Stimulated activated CD8-positive, alpha-beta memory T cell treated with anti-CD3 and anti-CD28 coated beads, Interleukin-12 subunit alpha, Interleukin-12 subunit beta, amount 100 ng/mL, for 4 hours (primary cell): ENCODE results near the gene TCF3.
"Not testable (repeated sequence)": the region's sequence is repeated elsewhere in the genome, so short reads cannot be mapped to it uniquely, and the experiment has no call there.

Experiments used
- DNase-seq: peaks from one replicate; pipeline ENCODE4 v3.0.0-alpha.2; 2020; ENCODE audit warnings: low read depth

The TCF3 gene

GRCh38 chr19:1652471-1653299, at the start of gene TCF3:
Gene TCF3 (minus strand): TSS chr19:1652615. CDS start chr19:1650248, 2,367 bp downstream.
- peak; percentile 98 for DNase-seq

GRCh38 chr19:1700733-1701663, 48.6 kb upstream of the TCF3 start:
- no peak for DNase-seq

DNA sequence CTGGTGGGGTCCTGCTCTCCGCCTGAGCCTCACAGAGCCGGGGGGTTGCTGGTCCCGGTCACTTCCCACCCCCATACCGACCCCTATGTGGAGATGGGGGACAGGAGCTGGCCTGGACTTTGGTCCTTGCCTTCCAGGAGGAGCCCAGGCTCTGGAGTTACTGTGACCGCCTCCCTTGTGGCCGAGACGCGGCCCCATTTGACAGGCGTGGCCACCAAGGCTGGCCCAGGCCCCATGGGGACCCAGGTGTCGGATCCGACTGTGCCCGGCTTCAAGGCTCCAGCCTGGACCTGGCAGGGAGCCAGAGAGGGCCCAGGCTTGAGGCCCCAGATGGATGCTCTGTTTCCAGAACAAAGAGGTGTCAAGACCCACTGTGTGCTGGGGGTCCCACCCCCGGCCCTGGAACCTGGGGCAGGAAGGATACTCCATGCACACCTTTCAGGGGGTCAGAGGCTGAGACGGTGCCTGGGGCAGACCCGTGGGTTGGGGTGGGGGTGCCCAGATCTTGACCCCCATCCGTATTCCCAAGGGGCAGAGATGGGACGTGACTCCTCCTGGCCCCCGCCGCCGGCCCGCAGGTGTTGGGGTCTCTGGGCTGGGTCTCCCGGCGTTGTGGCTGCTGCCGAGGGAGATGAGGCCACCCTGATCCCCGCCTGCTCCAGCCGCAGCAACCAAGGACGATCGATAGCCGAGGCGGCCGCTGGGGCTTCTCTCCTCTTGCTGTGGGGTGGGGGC, 47.8 kb upstream of the TCF3 start:
- DNase-seq: no peak

DNA sequence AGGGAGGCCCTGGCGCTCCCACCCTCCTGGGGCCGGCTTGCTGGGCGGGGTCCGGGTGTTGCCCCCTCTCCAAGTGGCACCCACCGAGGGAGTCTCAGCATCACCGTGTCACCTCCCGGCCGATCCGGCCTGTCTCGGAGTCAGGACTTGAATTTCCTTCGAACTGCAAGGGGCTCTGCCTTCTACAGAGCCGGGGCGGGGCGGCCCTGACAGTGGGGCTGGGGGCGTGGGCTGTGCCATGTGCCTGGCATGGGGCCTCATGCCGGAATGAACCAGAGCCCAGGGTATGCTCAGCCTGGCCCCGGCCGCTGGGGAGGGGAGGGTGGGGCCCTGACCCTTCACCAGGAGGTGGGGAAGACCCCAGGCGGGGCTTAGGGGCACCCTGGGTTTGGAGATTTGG, 47.0 kb upstream of the TCF3 start:
- no peak for DNase-seq

GRCh38 chr19:1698636-1699035, 46.2 kb upstream of the TCF3 start:
- DNase-seq: no peak

- not testable (repeated sequence) for DNase-seq
Observed at GRCh38 chr19:1695481-1695880, 43.1 kb upstream of the TCF3 start.

GRCh38 chr19:1691589-1692290, 39.3 kb upstream of the TCF3 start:
- no peak for DNase-seq

- DNase-seq: peak; percentile 16
Observed at GRCh38 chr19:1690699-1691307, 38.4 kb upstream of the TCF3 start.

DNA sequence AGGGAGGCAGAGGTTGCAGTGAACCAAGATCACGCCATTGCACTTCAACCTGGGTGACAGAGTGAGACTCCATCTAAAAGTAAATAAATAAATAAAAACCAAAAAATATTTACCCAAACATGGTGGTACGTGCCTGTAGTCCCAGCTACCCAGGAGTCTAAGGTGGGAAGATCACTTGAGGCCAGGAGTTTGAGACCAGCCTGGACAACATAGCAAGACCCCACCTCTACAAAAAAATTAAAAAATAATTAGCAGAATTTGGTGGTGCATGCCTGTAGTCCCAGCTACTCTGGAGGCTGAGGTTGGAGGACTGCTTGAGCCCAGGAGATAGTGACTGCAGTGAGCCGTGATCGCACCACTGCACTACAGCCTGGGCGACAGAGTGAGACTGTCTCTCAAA, 33.4 kb upstream of the TCF3 start:
- DNase-seq: not testable (repeated sequence)

- no peak for DNase-seq
Observed at GRCh38 chr19:1685046-1685445, 32.6 kb upstream of the TCF3 start.

DNA sequence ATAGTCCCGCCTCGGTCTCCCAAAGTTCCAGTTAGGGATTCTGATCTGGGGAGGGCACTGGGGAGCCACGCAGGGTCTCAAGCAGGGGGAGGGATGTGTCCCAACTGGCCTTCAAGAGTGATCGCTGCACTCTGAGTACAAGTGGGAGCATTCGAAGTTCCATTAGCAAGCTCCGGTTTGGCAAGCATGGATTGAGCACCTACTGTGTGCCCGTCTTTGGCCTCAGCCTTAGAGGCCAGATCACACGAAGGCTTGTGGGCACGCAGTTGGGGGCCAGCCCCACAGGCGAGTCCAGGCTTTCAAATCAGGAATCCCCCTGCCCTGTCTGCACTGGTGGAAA, 32.1 kb upstream of the TCF3 start:
- no peak for DNase-seq

DNA sequence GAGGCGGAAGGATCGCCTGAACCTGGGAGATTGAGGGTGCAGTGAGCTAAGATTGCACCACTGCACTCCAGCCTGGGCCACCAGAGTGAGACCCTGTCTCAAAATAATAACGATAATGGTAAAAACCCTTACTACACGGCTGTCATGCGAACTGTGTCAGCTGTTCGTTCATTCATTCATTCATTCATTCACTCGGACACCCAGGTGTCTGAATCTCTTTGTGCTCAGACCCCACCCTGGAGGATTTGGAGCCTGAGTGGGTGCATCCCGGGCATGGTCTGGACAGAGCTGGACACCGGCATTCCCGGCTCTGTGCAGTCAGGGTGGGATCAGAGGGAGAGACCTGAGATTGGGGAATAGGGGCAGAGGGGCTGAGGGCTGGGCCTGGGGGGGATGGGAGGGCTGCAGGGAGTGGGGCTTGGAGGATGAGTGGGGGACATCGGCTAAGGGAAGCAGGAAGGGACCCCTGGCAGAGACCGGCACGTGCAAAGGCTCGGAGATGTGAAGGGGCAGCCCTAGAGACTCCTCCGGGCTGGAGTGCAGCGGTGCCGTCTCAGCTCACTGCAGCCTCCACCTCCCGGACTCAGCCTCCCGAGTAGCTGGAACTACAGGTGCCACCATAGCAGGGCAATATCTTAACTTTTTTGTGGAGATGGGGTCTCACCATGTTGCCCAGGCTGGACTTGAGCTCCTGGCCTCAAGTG, 31.6 kb upstream of the TCF3 start:
- DNase-seq: no peak

DNA sequence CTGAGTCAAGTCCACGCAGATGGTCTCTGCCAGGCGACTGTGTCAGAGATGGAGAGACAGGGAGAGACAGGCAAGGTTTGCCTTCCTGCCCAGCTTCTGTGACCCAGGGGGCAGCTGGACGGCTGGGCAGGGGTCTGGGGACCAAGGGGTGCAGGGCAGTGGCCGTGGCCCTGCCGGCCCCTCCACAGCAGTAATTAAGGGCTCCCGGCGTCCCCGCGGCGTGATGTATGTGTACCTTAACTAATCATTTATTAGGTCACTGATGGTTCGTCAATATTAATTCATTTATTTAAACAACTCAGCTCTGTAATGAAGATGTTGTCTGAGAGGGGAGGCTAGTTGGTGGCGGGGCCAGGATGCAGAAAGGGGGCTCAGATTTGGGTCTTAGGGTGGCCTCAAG, 28.6 kb upstream of the TCF3 start:
- no peak for DNase-seq

DNA sequence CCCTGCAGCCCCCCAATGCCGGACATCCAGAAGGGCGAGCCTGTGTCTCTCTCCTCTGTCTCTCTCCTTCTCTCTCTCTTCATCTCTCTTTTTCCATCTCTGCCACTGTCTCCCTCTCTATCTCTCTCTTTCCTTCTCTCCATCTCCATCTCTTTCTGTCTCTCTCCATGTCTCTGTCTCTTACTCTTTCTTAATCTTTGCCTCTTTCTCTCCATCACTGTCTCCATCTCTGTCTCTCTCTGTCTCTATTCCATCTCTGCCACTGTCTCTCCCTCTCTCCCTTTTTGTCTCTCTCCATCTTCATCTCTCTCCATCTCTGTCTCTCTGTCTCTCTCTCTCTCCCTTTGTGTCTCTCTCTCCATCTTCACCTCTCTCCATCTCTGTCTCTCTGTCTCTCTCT, 25.7 kb upstream of the TCF3 start:
- no peak for DNase-seq

DNA sequence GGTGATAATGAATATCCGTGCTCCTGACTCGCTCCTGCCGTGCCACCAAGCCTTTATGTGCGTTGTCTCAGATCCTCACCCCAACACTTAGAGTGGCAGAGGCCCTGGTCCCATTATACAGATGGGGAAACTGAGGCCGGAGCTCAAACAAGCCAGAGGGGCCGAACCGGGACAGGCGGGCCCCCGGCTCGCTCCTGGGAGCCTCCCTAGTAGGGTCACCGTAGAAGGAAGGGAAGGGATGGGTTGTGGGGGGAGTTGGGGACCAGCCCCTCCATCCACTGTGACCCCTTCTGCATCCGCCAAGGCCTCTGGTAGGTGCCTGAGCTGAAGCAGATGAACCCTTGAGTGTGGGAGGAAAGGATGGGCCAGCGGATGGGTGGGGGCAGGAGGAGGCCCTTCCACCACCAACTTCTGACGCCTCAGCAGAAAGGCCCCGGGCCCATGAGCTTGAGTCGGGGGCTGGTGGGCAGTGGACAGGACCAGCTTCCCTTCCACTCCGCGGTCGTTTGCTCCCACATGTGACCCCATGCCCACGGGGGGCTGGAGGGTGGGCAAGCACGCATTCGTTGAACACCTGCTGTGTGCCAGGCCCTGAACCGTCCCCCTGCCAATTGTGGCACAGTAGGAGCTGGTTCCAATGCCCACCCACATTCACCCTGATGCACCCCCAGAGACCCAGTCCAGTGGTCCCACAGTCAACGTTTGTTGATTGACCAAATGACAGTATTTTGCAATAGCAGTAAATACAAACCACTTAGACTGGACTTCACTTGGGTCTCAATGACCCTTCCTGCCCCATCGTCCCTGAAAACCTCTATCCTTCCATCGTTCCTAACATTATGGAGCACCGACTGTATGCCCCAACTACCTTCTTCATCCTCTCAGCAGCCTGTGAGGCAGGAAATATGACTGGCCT, 24.2 kb upstream of the TCF3 start:
- no peak for DNase-seq

GRCh38 chr19:1675633-1676350, 23.4 kb upstream of the TCF3 start:
- DNase-seq: no peak

GRCh38 chr19:1674293-1674679, 21.9 kb upstream of the TCF3 start:
- DNase-seq: no peak

- DNase-seq: no peak
Observed at GRCh38 chr19:1673645-1674292, 21.4 kb upstream of the TCF3 start.
